Measurements from ENCODE around the gene MED10. TPM values are rescaled to one million over a fixed set of nuclear protein-coding genes. Genes with fewer than 3 reads are reported as not detected.

The MED10 gene
- total and polyA plus RNA-seq, 2 experiments from 2014 or later, result 16.0 to 58.1 TPM

DNA sequence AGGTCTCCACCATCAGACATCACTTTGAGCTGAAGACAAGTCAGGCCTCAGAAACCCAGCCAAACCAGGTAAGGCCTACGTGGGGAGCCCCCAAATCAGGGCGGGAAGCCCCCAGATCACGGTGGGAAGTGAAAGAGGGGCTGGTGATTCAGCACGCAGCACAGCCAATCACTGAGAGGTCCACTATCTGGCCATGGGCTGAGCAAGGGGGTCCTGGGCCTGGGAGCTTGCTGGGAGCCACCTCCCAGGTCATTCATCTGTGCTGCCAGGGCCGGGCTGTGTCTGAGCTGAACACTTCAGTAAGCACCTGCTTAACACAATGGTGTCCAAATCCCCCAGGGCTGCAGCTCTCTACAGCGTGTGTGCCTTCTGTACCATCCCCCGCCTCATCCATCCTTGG lies 15.5 kb downstream of the MED10 start:
- H3K4me3 Mint-ChIP-seq, result no peak overlapping the region
- Histone ChIP-seq H4K20me1 (replicated peaks; ENCODE audit: insufficient read depth) (no peaks in the 10 kb centered on the region; the same call in 1 of the 2 replicates), H3K27ac (ENCODE audit: low read depth) (no peak overlapping the region), H3K9me2 (ENCODE audit: insufficient read depth) (no peaks in the 10 kb centered on the region), H3F3A (replicated peaks; ENCODE audit: low read depth) (no peaks in the 10 kb centered on the region), H2AFZ (no peak overlapping the region), H3K4me1 (ENCODE audit: insufficient read depth) (peaks cover 10% of the 10 kb centered on the region; the same call in 1 of the 2 replicates), H3K79me2 (replicated peaks; ENCODE audit: insufficient read depth) (no peaks in the 10 kb centered on the region), H3K4me3 (no peak overlapping the region), H3K27me3 (ENCODE audit: insufficient read depth) (no peaks in the 10 kb centered on the region), H3K4me2 (no peak overlapping the region), H3K36me3 (ENCODE audit: insufficient read depth) (no peaks in the 10 kb centered on the region)
- no peak overlapping the region for H3K27ac Mint-ChIP-seq
- peaks cover 4% of the 10 kb centered on the region; the same call in 2 of the 3 replicates for H3K9me3 Mint-ChIP-seq
- no peak for TF ChIP-seq EZH2 (IDR thresholded peaks at IDR 0.05; ENCODE audit: low read depth, unreplicated experiment)
- no peak for TF ChIP-seq JUNB (IDR thresholded peaks at IDR 0.05; ENCODE audit: unreplicated experiment)
- TF ChIP-seq, protein P1, sequence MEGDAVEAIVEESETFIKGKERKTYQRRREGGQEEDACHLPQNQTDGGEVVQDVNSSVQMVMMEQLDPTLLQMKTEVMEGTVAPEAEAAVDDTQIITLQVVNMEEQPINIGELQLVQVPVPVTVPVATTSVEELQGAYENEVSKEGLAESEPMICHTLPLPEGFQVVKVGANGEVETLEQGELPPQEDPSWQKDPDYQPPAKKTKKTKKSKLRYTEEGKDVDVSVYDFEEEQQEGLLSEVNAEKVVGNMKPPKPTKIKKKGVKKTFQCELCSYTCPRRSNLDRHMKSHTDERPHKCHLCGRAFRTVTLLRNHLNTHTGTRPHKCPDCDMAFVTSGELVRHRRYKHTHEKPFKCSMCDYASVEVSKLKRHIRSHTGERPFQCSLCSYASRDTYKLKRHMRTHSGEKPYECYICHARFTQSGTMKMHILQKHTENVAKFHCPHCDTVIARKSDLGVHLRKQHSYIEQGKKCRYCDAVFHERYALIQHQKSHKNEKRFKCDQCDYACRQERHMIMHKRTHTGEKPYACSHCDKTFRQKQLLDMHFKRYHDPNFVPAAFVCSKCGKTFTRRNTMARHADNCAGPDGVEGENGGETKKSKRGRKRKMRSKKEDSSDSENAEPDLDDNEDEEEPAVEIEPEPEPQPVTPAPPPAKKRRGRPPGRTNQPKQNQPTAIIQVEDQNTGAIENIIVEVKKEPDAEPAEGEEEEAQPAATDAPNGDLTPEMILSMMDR (conservative IDR thresholded peaks at IDR 0.05; ENCODE audit: low read depth in 2 of 2), result no peak
- TF ChIP-seq, protein P2, sequence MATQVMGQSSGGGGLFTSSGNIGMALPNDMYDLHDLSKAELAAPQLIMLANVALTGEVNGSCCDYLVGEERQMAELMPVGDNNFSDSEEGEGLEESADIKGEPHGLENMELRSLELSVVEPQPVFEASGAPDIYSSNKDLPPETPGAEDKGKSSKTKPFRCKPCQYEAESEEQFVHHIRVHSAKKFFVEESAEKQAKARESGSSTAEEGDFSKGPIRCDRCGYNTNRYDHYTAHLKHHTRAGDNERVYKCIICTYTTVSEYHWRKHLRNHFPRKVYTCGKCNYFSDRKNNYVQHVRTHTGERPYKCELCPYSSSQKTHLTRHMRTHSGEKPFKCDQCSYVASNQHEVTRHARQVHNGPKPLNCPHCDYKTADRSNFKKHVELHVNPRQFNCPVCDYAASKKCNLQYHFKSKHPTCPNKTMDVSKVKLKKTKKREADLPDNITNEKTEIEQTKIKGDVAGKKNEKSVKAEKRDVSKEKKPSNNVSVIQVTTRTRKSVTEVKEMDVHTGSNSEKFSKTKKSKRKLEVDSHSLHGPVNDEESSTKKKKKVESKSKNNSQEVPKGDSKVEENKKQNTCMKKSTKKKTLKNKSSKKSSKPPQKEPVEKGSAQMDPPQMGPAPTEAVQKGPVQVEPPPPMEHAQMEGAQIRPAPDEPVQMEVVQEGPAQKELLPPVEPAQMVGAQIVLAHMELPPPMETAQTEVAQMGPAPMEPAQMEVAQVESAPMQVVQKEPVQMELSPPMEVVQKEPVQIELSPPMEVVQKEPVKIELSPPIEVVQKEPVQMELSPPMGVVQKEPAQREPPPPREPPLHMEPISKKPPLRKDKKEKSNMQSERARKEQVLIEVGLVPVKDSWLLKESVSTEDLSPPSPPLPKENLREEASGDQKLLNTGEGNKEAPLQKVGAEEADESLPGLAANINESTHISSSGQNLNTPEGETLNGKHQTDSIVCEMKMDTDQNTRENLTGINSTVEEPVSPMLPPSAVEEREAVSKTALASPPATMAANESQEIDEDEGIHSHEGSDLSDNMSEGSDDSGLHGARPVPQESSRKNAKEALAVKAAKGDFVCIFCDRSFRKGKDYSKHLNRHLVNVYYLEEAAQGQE (IDR thresholded peaks at IDR 0.05; ENCODE audit: unreplicated experiment), result no peak
- TF ChIP-seq EZH2phosphoT487 (IDR thresholded peaks at IDR 0.05; ENCODE audit: unreplicated experiment), result no peak
- no peak for TF ChIP-seq POLR2AphosphoS5 (IDR thresholded peaks at IDR 0.05; ENCODE audit: low read depth)
- no peak for TF ChIP-seq ZNF331 (CRISPR knock-in tag; IDR thresholded peaks at IDR 0.05; ENCODE audit: low read depth)
- no peak for TF ChIP-seq CREB1 (CRISPR knock-in tag; IDR thresholded peaks at IDR 0.05; ENCODE audit: low read depth)
- ATAC-seq (no peak), DNase-seq (ENCODE audit: low spot score) (no peak)
- H3K36me3 Mint-ChIP-seq (ENCODE audit: low read depth), result peaks cover 2% of the 10 kb centered on the region; the same call in 2 of the 3 replicates
- peaks cover 4% of the 10 kb centered on the region for H3K27me3 Mint-ChIP-seq (ENCODE audit: insufficient read depth, low read depth, poor library complexity)
- peaks cover 7% of the 10 kb centered on the region for H3K4me1 Mint-ChIP-seq

GRCh38 chr5:6361101-6361500 lies 17.2 kb downstream of the MED10 start:
- H3K4me1 Mint-ChIP-seq, result peaks cover 7% of the 10 kb centered on the region
- Histone ChIP-seq H3K79me2 (replicated peaks; ENCODE audit: insufficient read depth) (no peaks in the 10 kb centered on the region), H3K4me1 (ENCODE audit: insufficient read depth) (peaks cover 10% of the 10 kb centered on the region; the same call in 1 of the 2 replicates), H3K4me2 (no peak overlapping the region), H3K4me3 (no peak overlapping the region), H3F3A (replicated peaks; ENCODE audit: low read depth) (no peaks in the 10 kb centered on the region), H3K27ac (ENCODE audit: low read depth) (no peak overlapping the region), H3K27me3 (ENCODE audit: insufficient read depth) (no peaks in the 10 kb centered on the region), H2AFZ (no peak overlapping the region), H3K9me2 (ENCODE audit: insufficient read depth) (no peaks in the 10 kb centered on the region), H4K20me1 (replicated peaks; ENCODE audit: insufficient read depth) (no peaks in the 10 kb centered on the region; the same call in 1 of the 2 replicates), H3K36me3 (ENCODE audit: insufficient read depth) (no peaks in the 10 kb centered on the region)
- H3K27ac Mint-ChIP-seq, result no peak overlapping the region
- ATAC-seq (no peak), DNase-seq (ENCODE audit: low spot score) (no peak)
- peaks cover 4% of the 10 kb centered on the region; the same call in 2 of the 3 replicates for H3K9me3 Mint-ChIP-seq
- H3K36me3 Mint-ChIP-seq (ENCODE audit: low read depth), result peaks cover 2% of the 10 kb centered on the region; the same call in 2 of the 3 replicates
- peaks cover 4% of the 10 kb centered on the region for H3K27me3 Mint-ChIP-seq (ENCODE audit: insufficient read depth, low read depth, poor library complexity)
- no peak overlapping the region for H3K4me3 Mint-ChIP-seq
- TF ChIP-seq CREB1 (CRISPR knock-in tag; IDR thresholded peaks at IDR 0.05; ENCODE audit: low read depth) (no peak), EZH2phosphoT487 (IDR thresholded peaks at IDR 0.05; ENCODE audit: unreplicated experiment) (no peak), NANOG (IDR thresholded peaks at IDR 0.05; ENCODE audit: borderline replicate concordance) (no peak)
- TF ChIP-seq, protein P3, sequence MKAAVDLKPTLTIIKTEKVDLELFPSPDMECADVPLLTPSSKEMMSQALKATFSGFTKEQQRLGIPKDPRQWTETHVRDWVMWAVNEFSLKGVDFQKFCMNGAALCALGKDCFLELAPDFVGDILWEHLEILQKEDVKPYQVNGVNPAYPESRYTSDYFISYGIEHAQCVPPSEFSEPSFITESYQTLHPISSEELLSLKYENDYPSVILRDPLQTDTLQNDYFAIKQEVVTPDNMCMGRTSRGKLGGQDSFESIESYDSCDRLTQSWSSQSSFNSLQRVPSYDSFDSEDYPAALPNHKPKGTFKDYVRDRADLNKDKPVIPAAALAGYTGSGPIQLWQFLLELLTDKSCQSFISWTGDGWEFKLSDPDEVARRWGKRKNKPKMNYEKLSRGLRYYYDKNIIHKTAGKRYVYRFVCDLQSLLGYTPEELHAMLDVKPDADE (IDR thresholded peaks at IDR 0.05), result no peak
- TF ChIP-seq, protein P2 (IDR thresholded peaks at IDR 0.05; ENCODE audit: unreplicated experiment), result no peak
